Small intestine (tissue), 7 donors: Measurements from ENCODE around the gene AKAP8. TPM values are rescaled to one million over a fixed set of nuclear protein-coding genes. Genes with fewer than 3 reads are reported as not detected.
"Not testable (repeated sequence)": the region's sequence is repeated elsewhere in the genome, so short reads cannot be mapped to it uniquely, and the experiment has no call there.

Experiments
- DNase-seq, 2 donors: peaks; one replicate each; pipeline versions ENCODE4 v3.0.0 to v3.0.0-alpha.2; 2013
- FAIRE-seq: peaks from 2 replicates; lab custom pipeline; 2012; peaks lifted over from hg19 to GRCh38; lab: Jason Lieb, UNC
- H3K27ac ChIP-seq, 3 donors: one replicate each; pipeline ENCODE4 v1.5.1; 2013; ENCODE audit warnings: low read length in 2 of 3, mild to moderate bottlenecking in 2 of 3, control low read depth in 1 of 3, inconsistent platforms in 1 of 3, low read depth in 1 of 3, moderate library complexity in 1 of 3
- H3K27me3 ChIP-seq, 3 donors: one replicate each; pipeline ENCODE4 v1.6.1; 2013; ENCODE audit warnings: low read length in 3 of 3, inconsistent platforms in 1 of 3; ENCODE audit not compliant: control insufficient read depth in 3 of 3, insufficient read depth in 3 of 3
- H3K36me3 ChIP-seq, 3 donors: one replicate each; pipeline ENCODE4 v1.6.1; 2013; ENCODE audit warnings: low read length in 3 of 3, inconsistent platforms in 1 of 3, low read depth in 1 of 3, mild to moderate bottlenecking in 1 of 3, moderate library complexity in 1 of 3; ENCODE audit not compliant: control insufficient read depth in 3 of 3, insufficient read depth in 2 of 3
- H3K4me1 ChIP-seq, 3 donors: one replicate each; pipeline ENCODE4 v1.6.1; 2013; ENCODE audit warnings: low read length in 2 of 3, inconsistent platforms in 1 of 3, low read depth in 1 of 3, mild to moderate bottlenecking in 1 of 3, moderate library complexity in 1 of 3; ENCODE audit not compliant: control insufficient read depth in 3 of 3, insufficient read depth in 2 of 3
- H3K4me3 ChIP-seq, 3 donors: one replicate each; pipeline ENCODE4 v1.5.1; 2013; ENCODE audit warnings: low read length in 3 of 3, control low read depth in 1 of 3, inconsistent platforms in 1 of 3, low read depth in 1 of 3, mild to moderate bottlenecking in 1 of 3, moderate library complexity in 1 of 3
- H3K9me3 ChIP-seq, 2 donors: one replicate each; pipeline ENCODE4 v1.6.1; 2013; ENCODE audit warnings: low read depth in 1 of 2, low read length in 1 of 2; ENCODE audit not compliant: control insufficient read depth in 2 of 2, insufficient read depth in 1 of 2
- WGBS, 3 donors: extraction: QIAGEN DNeasy Blood & Tissue Kit; methylation state at CpG; one replicate each; pipeline ENCODE4 v1.1.7; 2013; 5-methylcytosine and 5-hydroxymethylcytosine counted together
- polyA plus RNA-seq, 4 donors: library from polyadenylated mRNA; stranded (reverse) in 3 of 4; unstranded in 1 of 4; fragments of 200-250 nt in 3 of 4; fragments of 120-200 nt in 1 of 4; gene quantifications; one replicate each; pipeline versions ENCODE4 v1.2.1 to v1.2.3, GENCODE V29; 2013
- donor health status: healthy with polysubstance abuse.
- donor health status: control.
- donor health status: control.
- donor health status: Bipolar disorder and iron deficiency.
- donor health status: healthy.

The AKAP8 gene
- polyA plus RNA-seq, 4 donors: 14.1 to 26.5 (median 19.0) TPM

DNA sequence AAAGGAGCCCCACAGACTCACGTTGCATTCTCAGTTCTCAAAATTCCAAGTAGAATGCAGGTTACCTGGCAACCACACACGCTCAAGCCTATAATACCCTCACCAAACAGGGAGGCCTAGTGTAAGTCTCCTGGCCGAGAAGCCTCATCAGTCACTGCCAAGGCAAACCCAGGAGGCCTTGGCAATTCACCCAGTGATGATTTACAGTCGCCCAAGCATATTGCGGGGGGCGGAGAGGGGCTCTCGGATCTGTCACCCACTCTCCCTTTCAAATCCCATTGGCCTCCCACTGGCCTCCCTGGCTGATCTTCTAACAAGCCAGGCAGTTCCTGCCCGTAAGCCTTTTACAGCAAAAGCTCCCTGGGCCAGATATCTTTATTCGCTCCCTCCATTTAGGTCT is 38.1 kb upstream of the AKAP8 start:
- no peaks in the 10 kb centered on the region for H3K27me3 ChIP-seq
- no peak for FAIRE-seq
- peaks cover 0 to 31% (median 2%) of the 10 kb centered on the region in 3 donors for H3K36me3 ChIP-seq
- peaks cover 1 to 15% (median 10%) of the 10 kb centered on the region in 3 donors for H3K4me1 ChIP-seq
- DNase-seq: peak; percentile 5 to 34
- peak overlapping the region in 1 of 3 donors; percentile 84 for H3K27ac ChIP-seq
- H3K9me3 ChIP-seq: no peaks in the 10 kb centered on the region
- 9 to 15% (median 9%) methylated on average over 9 of the region's 9 CpGs for WGBS, 3 donors
- peak overlapping the region; percentile 86 to 99 (median 92) for H3K4me3 ChIP-seq

DNA sequence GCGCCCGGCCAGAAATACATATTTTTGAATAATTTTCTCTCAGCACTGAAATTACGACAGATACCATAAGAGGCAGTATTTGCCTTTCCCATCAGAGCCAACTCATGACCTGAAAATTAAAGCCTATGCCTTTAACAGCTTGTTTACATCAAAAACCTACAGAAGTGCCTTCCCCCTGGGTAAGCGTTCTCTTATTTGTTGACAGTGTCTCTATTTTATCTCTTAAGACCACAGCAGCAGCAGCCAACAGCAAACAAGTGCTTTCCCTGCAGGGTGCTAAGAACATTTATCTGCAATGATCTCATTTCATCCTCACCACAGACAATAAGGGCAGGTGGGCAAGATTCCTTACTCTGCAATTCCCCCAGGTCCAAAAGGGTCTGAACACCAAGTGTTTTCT is 33.2 kb upstream of the AKAP8 start:
- WGBS, 3 donors: 76 to 93% (median 86%) methylated on average over 4 of the region's 4 CpGs
- H3K27ac ChIP-seq: no peak overlapping the region
- DNase-seq: no peak
- no peak for FAIRE-seq
- peaks cover 1 to 14% (median 10%) of the 10 kb centered on the region in 3 donors for H3K4me1 ChIP-seq
- no peaks in the 10 kb centered on the region for H3K9me3 ChIP-seq
- H3K4me3 ChIP-seq: no peak overlapping the region
- H3K27me3 ChIP-seq: no peaks in the 10 kb centered on the region
- peaks cover 6 to 38% (median 11%) of the 10 kb centered on the region in 3 donors for H3K36me3 ChIP-seq

DNA sequence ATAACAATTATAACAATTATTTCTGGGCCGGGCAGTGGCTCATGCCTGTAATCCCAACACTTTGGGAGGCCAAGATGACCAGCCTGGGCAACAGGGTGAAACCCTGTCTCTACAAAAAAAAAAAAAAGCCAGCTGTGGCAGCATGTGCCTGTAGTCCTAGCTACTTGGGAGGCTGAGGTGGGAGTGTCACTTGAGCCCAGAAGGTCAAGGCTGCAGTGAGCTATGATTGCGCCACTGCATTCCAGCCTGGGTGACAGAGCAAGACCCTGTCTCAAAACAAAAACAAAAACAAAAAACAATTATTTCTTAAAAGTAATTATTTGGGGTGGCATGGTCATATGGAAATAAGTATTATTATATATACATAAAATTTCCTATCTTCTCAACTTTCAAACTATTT is 31.8 kb upstream of the AKAP8 start:
- not testable (repeated sequence) for H3K27me3 ChIP-seq, FAIRE-seq, H3K4me1 ChIP-seq, H3K4me3 ChIP-seq, H3K9me3 ChIP-seq, DNase-seq, H3K27ac ChIP-seq
- WGBS, 3 donors: 84 to 97% (median 96%) methylated on average over 2 of the region's 2 CpGs
- peaks cover 5 to 40% (median 11%) of the 10 kb centered on the region in 3 donors for H3K36me3 ChIP-seq

DNA sequence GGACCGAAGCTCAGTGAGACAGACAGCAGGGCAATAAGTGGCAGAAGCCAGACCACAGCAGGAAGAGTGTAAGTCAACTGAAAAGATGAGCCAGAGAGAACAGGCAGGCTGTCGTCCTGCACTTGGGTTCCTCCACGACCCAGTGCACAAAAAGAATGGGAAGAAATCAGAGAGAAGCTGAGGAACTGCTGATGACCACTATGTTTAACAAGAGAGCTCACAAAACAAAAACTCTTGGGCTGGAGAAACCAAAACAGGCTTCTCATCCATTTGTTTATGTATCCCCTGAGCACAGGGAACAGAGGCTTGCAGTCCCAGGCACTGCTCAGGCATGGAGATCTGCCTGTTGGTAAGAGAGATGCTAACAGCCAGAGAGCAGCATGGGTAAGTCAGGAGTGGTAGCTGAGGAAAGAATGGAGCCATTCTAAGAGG is 25.2 kb upstream of the AKAP8 start:
- no peak overlapping the region for H3K4me3 ChIP-seq
- peaks cover 9 to 67% (median 17%) of the 10 kb centered on the region in 3 donors for H3K36me3 ChIP-seq
- no peaks in the 10 kb centered on the region for H3K27me3 ChIP-seq
- 41 to 56% (median 51%) methylated on average over 3 of the region's 3 CpGs for WGBS, 3 donors
- DNase-seq (no peak), FAIRE-seq (no peak)
- no peaks in the 10 kb centered on the region for H3K9me3 ChIP-seq
- no peak overlapping the region for H3K27ac ChIP-seq
- peaks cover 2 to 3% (median 3%) of the 10 kb centered on the region in 3 donors for H3K4me1 ChIP-seq

DNA sequence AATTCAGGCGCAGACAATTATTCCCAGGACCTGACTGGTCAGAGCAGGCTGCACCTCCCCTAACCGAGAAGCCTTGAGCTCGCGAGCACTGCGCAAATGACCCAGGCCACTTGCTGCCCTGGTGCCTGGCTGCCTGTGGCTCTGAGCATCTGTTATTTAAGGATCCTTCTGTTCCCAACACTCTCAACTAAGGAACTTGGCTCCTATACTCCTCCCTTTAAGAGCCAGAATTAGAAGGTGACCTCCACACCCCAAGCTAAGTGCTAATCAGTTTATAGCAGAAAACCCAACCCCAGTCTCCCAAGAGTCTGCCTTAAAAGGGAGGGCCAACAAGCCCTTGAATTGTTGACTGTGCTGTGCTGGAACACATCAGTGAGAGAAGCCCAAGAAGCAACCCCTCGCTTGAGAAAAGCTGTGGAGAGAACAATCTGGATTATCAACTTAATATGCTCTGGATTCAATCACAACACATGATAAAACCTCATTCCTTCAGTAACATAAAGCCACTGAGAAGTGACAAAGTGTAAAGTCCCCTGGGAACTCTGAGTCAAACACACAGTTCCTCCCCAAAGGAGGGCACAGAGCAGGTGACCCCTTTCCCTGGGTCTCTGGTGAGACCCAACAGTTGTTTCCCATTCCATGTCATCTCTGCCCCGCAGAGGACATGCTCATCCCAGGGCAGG is 24.7 kb upstream of the AKAP8 start:
- Histone ChIP-seq H3K4me1 (peaks cover 2 to 3% (median 3%) of the 10 kb centered on the region in 3 donors), H3K4me3 (no peak overlapping the region), H3K27ac (no peak overlapping the region), H3K9me3 (no peaks in the 10 kb centered on the region), H3K36me3 (peaks cover 9 to 69% (median 12%) of the 10 kb centered on the region in 3 donors), H3K27me3 (no peaks in the 10 kb centered on the region)
- WGBS, 3 donors: 80 to 81% (median 81%) methylated on average over 7 of the region's 7 CpGs
- FAIRE-seq (no peak), DNase-seq (peak in 1 of 2 donors; percentile 4)

DNA sequence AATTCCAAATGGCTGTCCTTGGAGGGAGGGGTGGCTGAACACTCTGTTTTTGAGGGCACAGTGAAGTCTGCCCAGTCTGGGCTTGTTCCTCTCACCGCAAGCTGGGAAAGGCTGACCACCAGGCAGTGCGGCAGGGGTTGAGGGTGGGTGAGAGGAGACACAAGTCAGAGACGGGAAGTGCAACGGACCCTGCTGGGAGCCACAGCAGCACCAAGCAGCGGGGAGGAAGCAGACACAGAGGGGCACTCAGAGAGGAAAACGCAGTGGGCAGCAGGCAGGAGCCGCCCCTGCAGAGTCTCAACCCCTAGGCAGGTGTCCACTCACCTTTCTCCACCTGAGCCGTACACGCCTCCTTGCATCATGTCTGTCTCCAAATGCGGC is 23.6 kb upstream of the AKAP8 start:
- DNase-seq: no peak
- FAIRE-seq: no peak
- Histone ChIP-seq H3K36me3 (peaks cover 15 to 74% (median 20%) of the 10 kb centered on the region in 3 donors), H3K4me3 (no peak overlapping the region), H3K9me3 (no peaks in the 10 kb centered on the region), H3K27ac (no peak overlapping the region), H3K4me1 (peaks cover 2 to 3% (median 3%) of the 10 kb centered on the region in 3 donors), H3K27me3 (no peaks in the 10 kb centered on the region)
- WGBS, 3 donors: 93 to 96% (median 94%) methylated on average over 10 of the region's 10 CpGs

DNA sequence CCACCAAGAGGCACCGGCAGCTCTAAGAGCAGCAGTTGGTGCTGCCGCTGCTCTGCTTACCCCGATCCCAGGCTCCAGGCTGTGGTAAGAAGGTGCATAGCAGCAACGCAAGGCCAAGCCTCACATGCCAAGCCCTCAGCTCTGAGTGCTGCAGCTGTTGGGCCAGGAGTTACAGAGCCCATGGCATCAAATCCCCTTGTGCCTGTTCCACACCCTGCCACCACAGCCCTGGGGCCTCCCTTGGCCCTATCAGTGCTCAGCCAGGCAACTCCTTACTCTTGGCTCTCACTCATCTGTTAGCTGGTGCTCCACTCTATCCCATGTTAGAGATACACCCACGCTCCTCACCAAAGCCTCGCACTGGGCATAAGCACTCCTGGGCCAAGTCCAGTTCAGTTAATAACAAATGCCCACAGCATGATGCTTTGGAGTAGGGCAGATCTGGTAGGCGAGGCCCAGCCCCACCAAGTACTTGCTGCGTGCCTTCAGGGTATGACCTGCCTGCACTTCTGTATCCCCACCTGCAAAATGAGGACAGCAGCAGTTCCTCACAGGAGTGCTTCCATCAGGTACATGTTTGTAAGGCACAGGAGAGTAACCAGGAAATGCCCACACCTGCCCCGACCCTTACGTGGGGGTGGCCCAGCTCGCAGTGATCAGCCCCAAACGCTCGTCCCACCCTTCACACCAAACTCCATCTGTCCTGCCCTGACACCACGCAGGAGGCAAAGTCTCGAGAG is 23.0 kb upstream of the AKAP8 start:
- WGBS, 3 donors: 89 to 93% (median 91%) methylated on average over 15 of the region's 15 CpGs
- peaks cover 2 to 3% (median 3%) of the 10 kb centered on the region in 3 donors for H3K4me1 ChIP-seq
- H3K27ac ChIP-seq: no peak overlapping the region
- DNase-seq: no peak
- H3K9me3 ChIP-seq: no peaks in the 10 kb centered on the region
- H3K27me3 ChIP-seq: no peaks in the 10 kb centered on the region
- no peak overlapping the region for H3K4me3 ChIP-seq
- FAIRE-seq: no peak
- peaks cover 20 to 77% (median 26%) of the 10 kb centered on the region in 3 donors for H3K36me3 ChIP-seq

DNA sequence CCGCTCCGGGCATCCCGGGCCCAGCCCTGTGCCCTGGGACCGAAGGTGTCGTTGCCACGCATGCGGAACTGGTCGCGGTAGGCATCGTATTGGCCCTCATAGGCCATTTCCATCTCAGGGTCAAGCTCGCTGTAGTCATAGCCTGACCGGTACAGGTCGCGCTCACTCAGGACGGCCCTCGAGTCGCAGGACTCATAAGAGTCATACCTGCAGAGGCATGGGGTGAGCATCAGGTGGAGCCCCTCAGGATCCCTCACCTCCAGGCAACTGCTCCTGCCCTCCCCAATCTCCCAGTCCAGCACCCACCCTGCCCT is 21.8 kb upstream of the AKAP8 start:
- no peak for FAIRE-seq
- peaks cover 21 to 83% (median 29%) of the 10 kb centered on the region in 3 donors for H3K36me3 ChIP-seq
- H3K9me3 ChIP-seq: no peaks in the 10 kb centered on the region
- 97 to 99% (median 97%) methylated on average over 17 of the region's 17 CpGs for WGBS, 3 donors
- DNase-seq: no peak
- no peak overlapping the region for H3K27ac ChIP-seq
- no peak overlapping the region for H3K4me3 ChIP-seq
- no peaks in the 10 kb centered on the region for H3K27me3 ChIP-seq
- peaks cover 2 to 3% (median 3%) of the 10 kb centered on the region in 3 donors for H3K4me1 ChIP-seq
